Endothelial cell of umbilical vein (primary cell): ENCODE measurements around the gene APEH.

ENCODE experiments used
- EZH2 ChIP-seq: IDR thresholded peaks from 2 replicates; pipeline ENCODE4 v1.6.1; 2012; ENCODE audit warnings: borderline replicate concordance, low read depth, mild to moderate bottlenecking, moderate library complexity, low read length, inconsistent platforms; ENCODE audit not compliant: severe bottlenecking
- FOS ChIP-seq: IDR thresholded peaks from 2 replicates; pipeline ENCODE4 v1.6.1; 2011; ENCODE audit warnings: mild to moderate bottlenecking, low read length, moderate library complexity, borderline replicate concordance; ENCODE audit not compliant: insufficient read depth
- JUN ChIP-seq: IDR thresholded peaks from 2 replicates; pipeline ENCODE4 v1.6.1; 2011; ENCODE audit warnings: borderline replicate concordance, low read depth; ENCODE audit not compliant: insufficient read length, insufficient read depth
- MYC ChIP-seq: IDR thresholded peaks from one replicate; pipeline ENCODE4 v1.6.1; 2011; ENCODE audit warnings: mild to moderate bottlenecking, low read depth, low read length
- POLR2A ChIP-seq: IDR thresholded peaks from 2 replicates; pipeline ENCODE4 v1.6.1; 2012; ENCODE audit warnings: low read depth, mild to moderate bottlenecking, control low read depth, low read length
- POLR2AphosphoS5 ChIP-seq: IDR thresholded peaks from 2 replicates; pipeline ENCODE4 v1.6.1; 2012; ENCODE audit warnings: low read depth, mild to moderate bottlenecking, control low read depth, low read length, moderate library complexity; ENCODE audit not compliant: insufficient read depth
- TF ChIP-seq, protein P1 (sequence below), 2 donors: IDR thresholded peaks; 1 replicate in 1 of 2; 2 replicates in 1 of 2; pipeline ENCODE4 v1.5.1; 2011; ENCODE audit warnings: low read length in 2 of 2, mild to moderate bottlenecking in 2 of 2, moderate library complexity in 2 of 2, control low read depth in 1 of 2, inconsistent platforms in 1 of 2, low read depth in 1 of 2; ENCODE audit not compliant: insufficient read depth in 1 of 2; ENCODE audit errors: extremely low read depth in 1 of 2
- TF ChIP-seq, protein P2 (sequence below): IDR thresholded peaks from 2 replicates; pipeline ENCODE4 v1.6.1; 2011; ENCODE audit not compliant: insufficient read depth, insufficient read length

DNA sequence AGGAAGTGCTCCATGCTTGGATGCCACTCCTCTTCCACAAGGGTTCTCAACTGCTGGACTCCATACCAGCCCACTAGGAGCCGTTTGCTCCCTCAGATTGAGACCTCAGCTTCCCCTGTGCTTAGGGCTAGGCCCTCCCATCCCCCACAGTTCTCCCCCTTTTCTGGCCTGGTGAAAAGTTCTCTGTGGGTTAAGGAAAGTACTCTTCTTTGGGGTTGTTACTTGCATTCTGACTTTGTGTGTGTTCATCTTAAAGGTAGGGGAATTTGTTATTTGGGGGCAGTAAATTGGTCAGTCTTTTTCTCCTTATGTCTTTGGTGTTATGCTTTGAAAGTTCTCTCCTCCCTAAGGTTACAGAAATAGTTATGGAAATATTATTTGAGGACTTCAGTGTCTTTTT lies 24.0 kb upstream of the APEH start:
- TF ChIP-seq, protein P1, sequence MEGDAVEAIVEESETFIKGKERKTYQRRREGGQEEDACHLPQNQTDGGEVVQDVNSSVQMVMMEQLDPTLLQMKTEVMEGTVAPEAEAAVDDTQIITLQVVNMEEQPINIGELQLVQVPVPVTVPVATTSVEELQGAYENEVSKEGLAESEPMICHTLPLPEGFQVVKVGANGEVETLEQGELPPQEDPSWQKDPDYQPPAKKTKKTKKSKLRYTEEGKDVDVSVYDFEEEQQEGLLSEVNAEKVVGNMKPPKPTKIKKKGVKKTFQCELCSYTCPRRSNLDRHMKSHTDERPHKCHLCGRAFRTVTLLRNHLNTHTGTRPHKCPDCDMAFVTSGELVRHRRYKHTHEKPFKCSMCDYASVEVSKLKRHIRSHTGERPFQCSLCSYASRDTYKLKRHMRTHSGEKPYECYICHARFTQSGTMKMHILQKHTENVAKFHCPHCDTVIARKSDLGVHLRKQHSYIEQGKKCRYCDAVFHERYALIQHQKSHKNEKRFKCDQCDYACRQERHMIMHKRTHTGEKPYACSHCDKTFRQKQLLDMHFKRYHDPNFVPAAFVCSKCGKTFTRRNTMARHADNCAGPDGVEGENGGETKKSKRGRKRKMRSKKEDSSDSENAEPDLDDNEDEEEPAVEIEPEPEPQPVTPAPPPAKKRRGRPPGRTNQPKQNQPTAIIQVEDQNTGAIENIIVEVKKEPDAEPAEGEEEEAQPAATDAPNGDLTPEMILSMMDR (IDR thresholded peaks at IDR 0.05; ENCODE audit: extremely low read depth in 1 of 2, insufficient read depth in 1 of 2, low read depth in 1 of 2, low read length in 2 of 2): no peak
- TF ChIP-seq EZH2: no peak
- TF ChIP-seq, protein P2, sequence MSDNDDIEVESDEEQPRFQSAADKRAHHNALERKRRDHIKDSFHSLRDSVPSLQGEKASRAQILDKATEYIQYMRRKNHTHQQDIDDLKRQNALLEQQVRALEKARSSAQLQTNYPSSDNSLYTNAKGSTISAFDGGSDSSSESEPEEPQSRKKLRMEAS: no peak
- TF ChIP-seq POLR2AphosphoS5: no peak
- TF ChIP-seq POLR2A: no peak
- TF ChIP-seq JUN: no peak
- no peak for TF ChIP-seq MYC
- TF ChIP-seq FOS: no peak
